H9 (cell line): ENCODE data around the gene RPAP2. TPM values are rescaled to one million over a fixed set of nuclear protein-coding genes. Genes with fewer than 3 reads are reported as not detected.

Experiments used
- DNase-seq: peaks from one replicate; pipeline ENCODE4 v3.0.0-alpha.2; 2017
- H2AFZ ChIP-seq: one replicate; pipeline ENCODE4 v1.6.1; 2013; ENCODE audit warnings: mild to moderate bottlenecking, low read length, control low read depth, moderate library complexity
- H2AK5ac ChIP-seq: 2 replicates; pipeline ENCODE4 v1.6.1; 2013; ENCODE audit warnings: low read length, control low read depth, mixed read lengths; ENCODE audit not compliant: insufficient read length
- H2BK120ac ChIP-seq: one replicate; pipeline ENCODE4 v1.6.1; 2013; ENCODE audit warnings: low read depth, mild to moderate bottlenecking, low read length, control low read depth, inconsistent platforms; ENCODE audit not compliant: poor library complexity, severe bottlenecking
- H2BK12ac ChIP-seq: 2 replicates; pipeline ENCODE4 v1.6.1; 2013; ENCODE audit warnings: low read length, control low read depth, mixed read lengths, low read depth; ENCODE audit not compliant: insufficient read length
- H2BK15ac ChIP-seq: 2 replicates; pipeline ENCODE4 v1.6.1; 2013; ENCODE audit warnings: low read depth, low read length, control low read depth
- H2BK20ac ChIP-seq: one replicate; pipeline ENCODE4 v1.6.1; 2013; ENCODE audit warnings: low read depth, mild to moderate bottlenecking, low read length, control low read depth, inconsistent platforms; ENCODE audit not compliant: poor library complexity, severe bottlenecking
- H2BK5ac ChIP-seq: 2 replicates; pipeline ENCODE4 v1.6.1; 2013; ENCODE audit warnings: low read length, control low read depth, mixed read lengths; ENCODE audit not compliant: insufficient read length
- H3K14ac ChIP-seq: 2 replicates; pipeline ENCODE4 v1.6.1; 2013; ENCODE audit warnings: low read length, control low read depth; ENCODE audit not compliant: insufficient read depth
- H3K18ac ChIP-seq: 2 replicates; pipeline ENCODE4 v1.6.1; 2013; ENCODE audit warnings: low read depth, mild to moderate bottlenecking, mixed read lengths, low read length, control low read depth; ENCODE audit not compliant: insufficient read length
- H3K23ac ChIP-seq: 2 replicates; pipeline ENCODE4 v1.6.1; 2013; ENCODE audit warnings: low read length, control low read depth, mixed read lengths, low read depth; ENCODE audit not compliant: insufficient read length
- H3K23me2 ChIP-seq: 2 replicates; pipeline ENCODE4 v1.6.1; 2013; ENCODE audit warnings: low read depth, mild to moderate bottlenecking, mixed read lengths, low read length, control low read depth; ENCODE audit not compliant: insufficient read length, poor library complexity, severe bottlenecking
- H3K27ac ChIP-seq: 2 replicates; pipeline ENCODE4 v1.5.1; 2013; ENCODE audit warnings: low read length, control low read depth, mixed read lengths, low read depth; ENCODE audit not compliant: insufficient read length
- H3K27me3 ChIP-seq: 2 replicates; pipeline ENCODE4 v1.6.1; 2013; ENCODE audit warnings: low read length, control low read depth, inconsistent platforms; ENCODE audit not compliant: insufficient read depth
- H3K4ac ChIP-seq: 2 replicates; pipeline ENCODE4 v1.6.1; 2013; ENCODE audit warnings: low read depth, mild to moderate bottlenecking, control low read depth, inconsistent platforms, low read length, moderate library complexity
- H3K4me1 ChIP-seq: 2 replicates; pipeline ENCODE4 v1.6.1; 2013; ENCODE audit warnings: low read length, control low read depth, inconsistent platforms; ENCODE audit not compliant: insufficient read depth
- H3K4me2 ChIP-seq: 2 replicates; pipeline ENCODE4 v1.6.1; 2013; ENCODE audit warnings: low read length, control low read depth, mixed read lengths; ENCODE audit not compliant: insufficient read length, insufficient read depth
- H3K56ac ChIP-seq: 2 replicates; pipeline ENCODE4 v1.6.1; 2013; ENCODE audit warnings: low read depth, mild to moderate bottlenecking, mixed read lengths, low read length, control low read depth; ENCODE audit not compliant: insufficient read length
- H3K79me1 ChIP-seq: 2 replicates; pipeline ENCODE4 v1.6.1; 2013; ENCODE audit warnings: low read depth, mild to moderate bottlenecking, moderate library complexity, low read length, control low read depth, inconsistent platforms; ENCODE audit not compliant: insufficient read depth, poor library complexity, severe bottlenecking
- H3K79me2 ChIP-seq: 2 replicates; pipeline ENCODE4 v1.6.1; 2013; ENCODE audit warnings: low read length, control low read depth, inconsistent platforms; ENCODE audit not compliant: insufficient read depth
- H3K9ac ChIP-seq: 2 replicates; pipeline ENCODE4 v1.6.1; 2013; ENCODE audit warnings: low read length, control low read depth, mixed read lengths; ENCODE audit not compliant: insufficient read length; ENCODE audit errors: extremely low read depth
- H3K9me3 ChIP-seq: one replicate; pipeline ENCODE4 v1.6.1; 2013; ENCODE audit warnings: low read depth, low read length, inconsistent platforms; ENCODE audit not compliant: control insufficient read depth
- H3T11ph ChIP-seq: one replicate; pipeline ENCODE4 v1.6.1; 2013; ENCODE audit warnings: mild to moderate bottlenecking, low read length, control low read depth, inconsistent platforms
- H4K20me1 ChIP-seq: one replicate; pipeline ENCODE4 v1.6.1; 2013; ENCODE audit not compliant: control insufficient read depth, insufficient read length, insufficient read depth
- H4K5ac ChIP-seq: 2 replicates; pipeline ENCODE4 v1.6.1; 2013; ENCODE audit warnings: low read depth, mild to moderate bottlenecking, mixed read lengths, low read length, control low read depth; ENCODE audit not compliant: insufficient read length
- H4K8ac ChIP-seq: replicated peaks from 2 replicates; pipeline ENCODE4 v1.6.1; 2013; ENCODE audit warnings: low read length, control low read depth, mixed read lengths, low read depth; ENCODE audit not compliant: insufficient read length
- H4K91ac ChIP-seq: 2 replicates; pipeline ENCODE4 v1.6.1; 2013; ENCODE audit warnings: low read depth, mild to moderate bottlenecking, moderate library complexity, mixed read lengths, low read length, control low read depth; ENCODE audit not compliant: insufficient read length
- H3K27ac Mint-ChIP-seq, 3 experiments: 2 replicates in 2 of 3; 3 replicates in 1 of 3; pipeline ENCODE4 v1.8.0; 2020 to 2021; ENCODE audit warnings: mixed read lengths in 3 of 3, mild to moderate bottlenecking in 1 of 3, moderate library complexity in 1 of 3
- H3K27me3 Mint-ChIP-seq: 2 replicates; pipeline ENCODE4 v1.8.0; 2021; ENCODE audit warnings: low read depth, mild to moderate bottlenecking, moderate library complexity, mixed read lengths
- H3K36me3 Mint-ChIP-seq, 3 experiments: 2 replicates in 2 of 3; 3 replicates in 1 of 3; pipeline ENCODE4 v1.8.0; 2020 to 2021; ENCODE audit warnings: low read depth in 3 of 3, mixed read lengths in 3 of 3; ENCODE audit not compliant: insufficient read depth in 1 of 3
- H3K4me1 Mint-ChIP-seq, 2 experiments: 2 replicates each; pipeline ENCODE4 v1.8.0; 2020; ENCODE audit warnings: mixed read lengths in 2 of 2
- H3K4me3 Mint-ChIP-seq, 2 experiments: 2 replicates in 1 of 2; 3 replicates in 1 of 2; pipeline ENCODE4 v1.8.0; 2020 to 2021; ENCODE audit warnings: mild to moderate bottlenecking in 2 of 2, mixed read lengths in 2 of 2, moderate library complexity in 1 of 2
- H3K9me3 Mint-ChIP-seq, 2 experiments: 2 replicates in 1 of 2; 3 replicates in 1 of 2; pipeline ENCODE4 v1.8.0; 2020; ENCODE audit warnings: mild to moderate bottlenecking in 2 of 2, mixed read lengths in 2 of 2, moderate library complexity in 1 of 2
- CTCF ChIP-seq: fragments of 200-600 bp; sonication (generic); conservative IDR thresholded peaks from 3 replicates; pipeline ENCODE4 v1.8.0; 2021; ENCODE audit warnings: antibody characterized with exemption, mild to moderate bottlenecking
- WGBS: extraction: QIAGEN DNeasy Blood & Tissue Kit; methylation state at CpG from one replicate; pipeline ENCODE4 v1.1.7; 2013; ENCODE audit warnings: missing lambda C conversion rate, low lambda C conversion rate, mixed read lengths; ENCODE audit not compliant: insufficient read length; ENCODE audit errors: extremely low coverage; 5-methylcytosine and 5-hydroxymethylcytosine counted together
- total RNA-seq: library from RNA; stranded (reverse); gene quantifications from 2 replicates; pipeline ENCODE4 v1.2.1, GENCODE V29; 2021

Gene RPAP2
- total RNA-seq, 1 experiment from 2014 or later: 27.4 TPM

- no peak overlapping the region for H2AK5ac ChIP-seq
- no peak overlapping the region for H2AFZ ChIP-seq
- H3K36me3 Mint-ChIP-seq: no peaks in the 10 kb centered on the region
- H3K56ac ChIP-seq: no peak overlapping the region
- H3K27me3 Mint-ChIP-seq: no peaks in the 10 kb centered on the region
- no peak overlapping the region for H4K91ac ChIP-seq
- H3K9me3 Mint-ChIP-seq: no peaks in the 10 kb centered on the region
- TF ChIP-seq CTCF: no peak
- no peak overlapping the region for H3K23ac ChIP-seq
- H4K5ac ChIP-seq: no peak overlapping the region
- H3T11ph ChIP-seq: no peak overlapping the region
- no CpG with 5 or more reads among the region's 2 CpGs for WGBS
- no peak overlapping the region for H3K4me3 Mint-ChIP-seq
- H3K9ac ChIP-seq: no peak overlapping the region
- no peaks in the 10 kb centered on the region for H3K23me2 ChIP-seq
- no peaks in the 10 kb centered on the region for H3K79me2 ChIP-seq
- H4K8ac ChIP-seq: no peak overlapping the region
- no peak for DNase-seq
- H2BK20ac ChIP-seq: no peak overlapping the region
- no peak overlapping the region for H2BK15ac ChIP-seq
- no peak overlapping the region for H3K4me2 ChIP-seq
- no peak overlapping the region for H2BK12ac ChIP-seq
- no peak overlapping the region for H3K27ac ChIP-seq
- no peaks in the 10 kb centered on the region for H3K9me3 ChIP-seq
- no peak overlapping the region for H3K14ac ChIP-seq
- no peaks in the 10 kb centered on the region for H3K4me1 ChIP-seq
- no peak overlapping the region for H3K18ac ChIP-seq
- H3K4me1 Mint-ChIP-seq: peaks cover 15 to 17% of the 10 kb centered on the region in 2 experiments
- H3K27me3 ChIP-seq: no peaks in the 10 kb centered on the region
- H3K27ac Mint-ChIP-seq: no peak overlapping the region
- no peak overlapping the region for H2BK5ac ChIP-seq
- no peak overlapping the region for H3K4ac ChIP-seq
- no peaks in the 10 kb centered on the region for H4K20me1 ChIP-seq
- H2BK120ac ChIP-seq: no peak overlapping the region
- no peaks in the 10 kb centered on the region for H3K79me1 ChIP-seq
Measured at GRCh38 chr1:92446546-92446945, 147.7 kb downstream of the RPAP2 start.
